GM23248 (cell line): ENCODE data around the gene ADAM17.

Source experiments
- EZH2 ChIP-seq: fragments of 200-600 bp; sonication (generic); IDR thresholded peaks from 2 replicates; pipeline ENCODE4 v1.6.1; 2018; ENCODE audit warnings: antibody characterized with exemption, mild to moderate bottlenecking; ENCODE audit not compliant: insufficient read depth, poor library complexity, severe bottlenecking
- EZH2phosphoT487 ChIP-seq: fragments of 200-600 bp; sonication (generic); IDR thresholded peaks from 2 replicates; pipeline ENCODE4 v1.6.1; 2018; ENCODE audit warnings: antibody characterized with exemption, moderate library complexity, mild to moderate bottlenecking, low read depth; ENCODE audit not compliant: insufficient read depth

DNA sequence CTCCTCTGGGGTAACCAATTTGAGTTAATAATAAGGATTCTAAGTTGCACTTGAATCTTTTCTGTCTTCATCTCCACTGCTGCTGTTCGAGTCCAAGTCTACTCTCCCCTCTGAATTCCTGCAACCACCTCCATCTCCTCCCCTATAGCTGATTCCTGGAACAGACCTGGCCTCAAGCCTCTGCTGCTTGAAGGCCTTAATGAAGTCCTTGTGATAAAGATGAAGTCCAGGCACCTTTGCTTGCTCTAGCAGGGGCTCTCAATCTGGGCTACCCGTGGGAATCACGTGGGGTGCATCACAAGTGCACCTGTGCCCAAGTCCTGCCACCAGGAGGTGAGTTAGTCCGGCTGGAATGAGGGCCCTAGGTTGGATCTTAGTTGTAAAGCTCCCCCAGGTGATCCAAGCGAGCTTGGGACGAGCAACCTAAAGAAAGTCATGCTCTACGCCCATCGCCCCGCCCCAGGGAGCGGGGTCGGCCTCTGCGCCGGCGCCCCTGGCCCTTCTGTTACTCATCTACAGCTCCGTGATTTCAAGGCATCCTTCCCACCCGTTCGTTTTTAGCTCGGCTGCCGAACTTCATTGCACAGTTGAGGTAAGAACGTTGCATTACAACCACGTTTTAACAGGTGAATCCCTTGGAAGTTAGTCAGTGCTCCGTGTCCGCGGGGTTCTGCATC, 82.2 kb downstream of the ADAM17 start:
- TF ChIP-seq EZH2 (no peak), EZH2phosphoT487 (no peak)
